CD4-positive, alpha-beta T cell (primary cell): ENCODE results near the gene VAMP2. TPM values are rescaled to one million over a fixed set of nuclear protein-coding genes. Genes with fewer than 3 reads are reported as not detected.

Experiments used
- ATAC-seq: fragments of 200-7000 bp; cut with Tn5 transposase; one replicate; pipeline ENCODE4 v1.10.0; 2022; ENCODE audit warnings: mild to moderate bottlenecking; ENCODE audit not compliant: poor library complexity
- CTCF ChIA-PET: fragments of 350-600 bp; sonication (Branson Sonifier 250); formaldehyde crosslinking; loops from one replicate; lab custom pipeline; 2021; ENCODE audit warnings: antibody characterized with exemption, inconsistent platforms; lab: Charles Lee
- POLR2A ChIA-PET: fragments of 350-600 bp; sonication (Branson Sonifier 250); formaldehyde crosslinking; loops from one replicate; lab custom pipeline; 2021; ENCODE audit warnings: antibody characterized with exemption, inconsistent platforms; lab: Charles Lee
- DNase-seq, 14 experiments: peaks; one replicate each; pipeline ENCODE4 v3.0.0-alpha.2; 2013 to 2020; ENCODE audit warnings: mixed read lengths in 2 of 14
- H3K27ac ChIP-seq, 2 donors: one replicate each; pipeline versions ENCODE4 v1.5.1 to v1.7.0; 2013; ENCODE audit warnings: low read length in 2 of 2, low read depth in 1 of 2, mild to moderate bottlenecking in 1 of 2
- H3K27me3 ChIP-seq, 2 experiments: 1 replicate in 1 of 2; 2 replicates in 1 of 2; pipeline versions ENCODE4 v1.6.1 to v1.7.0; 2013; ENCODE audit warnings: low read length in 2 of 2, control low read depth in 1 of 2, mild to moderate bottlenecking in 1 of 2, moderate library complexity in 1 of 2; ENCODE audit not compliant: insufficient read depth in 2 of 2, control insufficient read depth in 1 of 2
- H3K36me3 ChIP-seq: one replicate; pipeline ENCODE4 v1.6.1; 2013; ENCODE audit warnings: low read length, control low read depth; ENCODE audit not compliant: insufficient read depth
- H3K4me1 ChIP-seq: one replicate; pipeline ENCODE4 v1.6.1; 2013; ENCODE audit warnings: low read length, control low read depth; ENCODE audit not compliant: insufficient read depth
- H3K4me3 ChIP-seq: one replicate; pipeline ENCODE4 v1.5.1; 2013; ENCODE audit warnings: mild to moderate bottlenecking, low read length, moderate library complexity
- H3K9me3 ChIP-seq, 2 experiments: 1 replicate in 1 of 2; 2 replicates in 1 of 2; pipeline versions ENCODE4 v1.6.1 to v1.7.0; 2013; ENCODE audit warnings: low read length in 2 of 2, mild to moderate bottlenecking in 2 of 2, control low read depth in 1 of 2, moderate library complexity in 1 of 2; ENCODE audit not compliant: control insufficient read depth in 1 of 2, insufficient read depth in 1 of 2
- H3K27ac Mint-ChIP-seq: one replicate; pipeline ENCODE4 v1.8.0; 2020; ENCODE audit warnings: mixed read lengths
- H3K27me3 Mint-ChIP-seq: one replicate; pipeline ENCODE4 v1.8.0; 2021; ENCODE audit warnings: mixed read lengths
- H3K36me3 Mint-ChIP-seq: one replicate; pipeline ENCODE4 v1.8.0; 2021; ENCODE audit warnings: low read depth, mixed read lengths
- H3K4me1 Mint-ChIP-seq: one replicate; pipeline ENCODE4 v1.8.0; 2021; ENCODE audit warnings: low read depth, mixed read lengths
- H3K4me3 Mint-ChIP-seq: one replicate; pipeline ENCODE4 v1.8.0; 2020; ENCODE audit warnings: mild to moderate bottlenecking, mixed read lengths
- H3K9me3 Mint-ChIP-seq: one replicate; pipeline ENCODE4 v1.8.0; 2020; ENCODE audit warnings: mixed read lengths
- CTCF ChIP-seq: fragments of 200-600 bp; IDR thresholded peaks from one replicate; pipeline ENCODE4 v1.8.0; 2022; ENCODE audit warnings: antibody characterized with exemption, mild to moderate bottlenecking
- intact Hi-C, 2 experiments: fragments of 100-400 bp; cut with DNase I in 1 of 2; cut with micrococcal nuclease in 1 of 2; formaldehyde crosslinking; loops; one replicate each; pipeline versions ENCODE4 v1.15.1 to v1.9.0; 2023 to 2025; cut with DNase I, micrococcal nuclease
- total RNA-seq, 174 experiments: library from RNA in 2 of 174; stranded (reverse) in 2 of 174; gene quantifications; one replicate each; pipeline ENCODE4 v1.2.3 and lab custom pipeline; 2021 to 2026

Gene VAMP2
- total RNA-seq, 2 experiments from 2014 or later: 351 to 366 TPM

- H3K27ac ChIP-seq: no peak overlapping the region
- POLR2A ChIA-PET: interaction anchor here (1.3 kb wide), 1 partner anchor 24 kb away, joined by 3 read pairs; no protein-coding TSS in a partner anchor
- Mint-ChIP-seq H3K4me1 (peaks cover 4% of the 10 kb centered on the region), H3K36me3 (peaks cover under 1% of the 10 kb centered on the region), H3K27ac (no peak overlapping the region), H3K4me3 (no peak overlapping the region), H3K9me3 (no peaks in the 10 kb centered on the region), H3K27me3 (no peaks in the 10 kb centered on the region)
- intact Hi-C loops: no loop called here
- CTCF ChIA-PET: no interaction called here
- DNase-seq (no peak), ATAC-seq (no peak)
- peaks cover 3% of the 10 kb centered on the region for H3K4me1 ChIP-seq
- no peaks in the 10 kb centered on the region for H3K36me3 ChIP-seq
- H3K27me3 ChIP-seq: no peaks in the 10 kb centered on the region
- H3K4me3 ChIP-seq: no peak overlapping the region
- no peak for TF ChIP-seq CTCF
- H3K9me3 ChIP-seq: no peaks in the 10 kb centered on the region
Measured at GRCh38 chr17:8131844-8132441, 30.8 kb downstream of the VAMP2 start.

- CTCF ChIA-PET: interaction anchor here (2.4 to 2.8 kb wide), 2 partner anchors 10 kb away, joined by 10 to 14 read pairs; no protein-coding TSS in a partner anchor
- peaks cover 28% of the 10 kb centered on the region for H3K27me3 Mint-ChIP-seq
Measured at GRCh38 chr17:8128125-8128784, 34.5 kb downstream of the VAMP2 start.

More at GRCh38 chr17:8128125-8128784, 34.5 kb downstream of the VAMP2 start:
- Histone ChIP-seq H3K9me3 (peaks cover 0 to 6% of the 10 kb centered on the region in 2 experiments), H3K27ac (no peak overlapping the region), H3K4me3 (no peak overlapping the region), H3K4me1 (peaks cover 39% of the 10 kb centered on the region), H3K27me3 (peaks cover 11 to 13% of the 10 kb centered on the region in 2 experiments), H3K36me3 (no peaks in the 10 kb centered on the region)
- no peak for ATAC-seq
- no peaks in the 10 kb centered on the region for H3K9me3 Mint-ChIP-seq
- POLR2A ChIA-PET: interaction anchor here (1.0 to 3.5 kb wide), 2 partner anchors 9 to 11 kb away, joined by 5 to 20 read pairs; no protein-coding TSS in a partner anchor
- DNase-seq: no peak
- TF ChIP-seq CTCF: no peak
- H3K4me3 Mint-ChIP-seq: peak overlapping the region; percentile 66
- H3K36me3 Mint-ChIP-seq: peaks cover 29% of the 10 kb centered on the region
- H3K27ac Mint-ChIP-seq: no peak overlapping the region
- H3K4me1 Mint-ChIP-seq: peaks cover 39% of the 10 kb centered on the region
- intact Hi-C loops: no loop called here
